WTC11 (cell line): ENCODE results near the gene SLC5A2.

Source experiments
- CBFB ChIP-seq: sonication (generic); formaldehyde crosslinking; IDR thresholded peaks from 2 replicates; pipeline ENCODE4 v1.8.1; 2022; ENCODE audit warnings: mild to moderate bottlenecking, low read depth, missing genetic modification reagents
- CTCF ChIP-seq: fragments of 200-600 bp; IDR thresholded peaks from 2 replicates; pipeline ENCODE4 v1.8.0; 2022; ENCODE audit warnings: antibody characterized with exemption
- E2F4 ChIP-seq: sonication (generic); formaldehyde crosslinking; IDR thresholded peaks from 2 replicates; pipeline ENCODE4 v1.8.1; 2022; ENCODE audit warnings: low read depth, mild to moderate bottlenecking, moderate library complexity, missing genetic modification reagents, borderline replicate concordance
- IRF2 ChIP-seq: sonication (generic); formaldehyde crosslinking; IDR thresholded peaks from 2 replicates; pipeline ENCODE4 v1.8.0; 2022; ENCODE audit warnings: low read depth, missing genetic modification reagents, borderline replicate concordance
- KAT7 ChIP-seq: sonication (generic); formaldehyde crosslinking; IDR thresholded peaks from 2 replicates; pipeline ENCODE4 v1.8.1; 2023; ENCODE audit warnings: missing genetic modification reagents, mild to moderate bottlenecking, borderline replicate concordance
- MAX ChIP-seq: sonication (generic); formaldehyde crosslinking; IDR thresholded peaks from 2 replicates; pipeline ENCODE4 v1.8.0; 2022; ENCODE audit warnings: mild to moderate bottlenecking, missing genetic modification reagents
- USF1 ChIP-seq: sonication (generic); formaldehyde crosslinking; IDR thresholded peaks from 2 replicates; pipeline ENCODE4 v1.8.0; 2022; ENCODE audit warnings: mild to moderate bottlenecking, missing genetic modification reagents
- USF2 ChIP-seq: sonication (generic); formaldehyde crosslinking; IDR thresholded peaks from 2 replicates; pipeline ENCODE4 v1.8.1; 2023; ENCODE audit warnings: mild to moderate bottlenecking, missing genetic modification reagents, moderate library complexity
- ZNF532 ChIP-seq: fragments of 250-450 bp; sonication (Bioruptor Pico); IDR thresholded peaks from 2 replicates; pipeline ENCODE4 v1.9.0; 2021; ENCODE audit warnings: mild to moderate bottlenecking, borderline replicate concordance

DNA sequence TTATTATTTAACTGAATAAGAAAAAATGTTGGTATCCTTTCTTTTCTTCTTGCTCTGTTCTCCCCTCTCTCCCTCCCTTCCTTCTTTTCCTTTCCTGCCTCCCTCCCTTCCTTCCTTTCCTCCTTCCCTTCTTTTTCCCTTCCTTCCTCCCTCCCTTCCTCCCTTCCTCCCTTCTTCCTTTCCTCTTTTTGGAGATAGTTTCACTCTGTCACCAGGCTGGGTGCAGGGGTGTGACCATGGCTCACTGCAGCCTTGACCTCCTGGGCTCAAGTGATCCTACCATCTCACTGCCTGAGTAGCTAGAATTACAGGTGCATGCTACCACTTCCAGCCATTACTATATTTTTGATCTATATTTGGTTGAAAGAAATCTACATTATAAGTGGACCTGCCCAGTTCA is 31.0 kb downstream of the SLC5A2 start:
- TF ChIP-seq USF1 (CRISPR knock-in tag) (no peak), CTCF (no peak), KAT7 (no peak), IRF2 (CRISPR knock-in tag) (no peak), MAX (no peak), USF2 (CRISPR knock-in tag) (no peak), CBFB (CRISPR knock-in tag) (no peak), E2F4 (CRISPR knock-in tag) (no peak), ZNF532 (CRISPR knock-in tag) (no peak)
